ENCODE results near the gene DMP1.

The DMP1 gene

DNA sequence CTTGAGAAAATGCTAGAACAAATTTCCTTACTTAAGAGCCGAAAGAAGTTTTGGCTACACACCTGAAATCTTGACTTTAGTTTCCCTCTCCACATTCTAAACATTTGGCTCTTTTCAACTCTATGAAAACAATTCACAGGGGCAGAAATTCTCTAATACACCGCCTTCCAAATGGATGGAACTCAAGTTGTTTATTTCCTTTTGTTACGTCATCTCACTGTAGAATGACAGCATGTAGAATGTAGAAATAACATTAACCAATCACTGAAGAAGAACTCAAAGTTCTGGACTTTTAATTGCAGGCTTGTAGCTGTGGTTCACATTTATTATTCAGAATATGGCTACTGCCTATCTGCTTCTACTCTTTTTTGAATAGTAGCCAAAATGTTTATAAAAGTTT lies 1.9 kb downstream of the DMP1 start:
- TF ChIP-seq, protein P1, sequence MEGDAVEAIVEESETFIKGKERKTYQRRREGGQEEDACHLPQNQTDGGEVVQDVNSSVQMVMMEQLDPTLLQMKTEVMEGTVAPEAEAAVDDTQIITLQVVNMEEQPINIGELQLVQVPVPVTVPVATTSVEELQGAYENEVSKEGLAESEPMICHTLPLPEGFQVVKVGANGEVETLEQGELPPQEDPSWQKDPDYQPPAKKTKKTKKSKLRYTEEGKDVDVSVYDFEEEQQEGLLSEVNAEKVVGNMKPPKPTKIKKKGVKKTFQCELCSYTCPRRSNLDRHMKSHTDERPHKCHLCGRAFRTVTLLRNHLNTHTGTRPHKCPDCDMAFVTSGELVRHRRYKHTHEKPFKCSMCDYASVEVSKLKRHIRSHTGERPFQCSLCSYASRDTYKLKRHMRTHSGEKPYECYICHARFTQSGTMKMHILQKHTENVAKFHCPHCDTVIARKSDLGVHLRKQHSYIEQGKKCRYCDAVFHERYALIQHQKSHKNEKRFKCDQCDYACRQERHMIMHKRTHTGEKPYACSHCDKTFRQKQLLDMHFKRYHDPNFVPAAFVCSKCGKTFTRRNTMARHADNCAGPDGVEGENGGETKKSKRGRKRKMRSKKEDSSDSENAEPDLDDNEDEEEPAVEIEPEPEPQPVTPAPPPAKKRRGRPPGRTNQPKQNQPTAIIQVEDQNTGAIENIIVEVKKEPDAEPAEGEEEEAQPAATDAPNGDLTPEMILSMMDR (IDR thresholded peaks at IDR 0.05; ENCODE audit: low read depth, low read length) = no peak

DNA sequence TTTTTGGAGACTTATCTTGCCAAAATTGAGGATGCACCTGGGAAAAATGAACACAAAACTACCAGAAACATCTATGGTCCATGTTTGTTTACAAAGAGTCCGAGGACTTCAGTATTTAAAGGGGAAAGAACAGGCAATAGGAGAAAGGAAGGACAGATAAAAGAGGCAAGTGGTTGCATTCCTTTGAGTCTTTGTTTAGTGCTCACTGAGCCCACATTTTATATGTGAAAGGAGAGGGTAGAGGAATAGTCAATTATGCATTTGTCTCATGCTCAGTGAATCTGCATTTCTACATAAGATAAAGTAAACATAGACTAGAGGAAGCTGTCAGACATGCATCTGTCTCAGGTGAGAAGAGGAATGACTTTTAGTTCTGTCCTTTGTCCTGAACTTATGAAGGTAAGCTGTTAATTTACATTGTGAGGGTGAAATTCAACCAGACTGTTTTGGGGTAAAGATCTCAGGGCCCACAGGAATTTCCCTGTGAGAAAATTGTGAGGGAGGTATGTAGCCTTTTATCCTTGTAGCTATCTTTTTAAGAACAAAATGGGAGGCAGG lies 4.5 kb downstream of the DMP1 start:
- TF ChIP-seq, protein P1 (IDR thresholded peaks at IDR 0.05; ENCODE audit: low read depth, low read length) = no peak
- no peak overlapping the region for H3K4me3 ChIP-seq (ENCODE audit: low read depth, low read length)

More for the DNA sequence above, 1.9 kb downstream of the DMP1 start:
- H3K4me3 ChIP-seq (ENCODE audit: low read depth, low read length) = no peak overlapping the region

DNA sequence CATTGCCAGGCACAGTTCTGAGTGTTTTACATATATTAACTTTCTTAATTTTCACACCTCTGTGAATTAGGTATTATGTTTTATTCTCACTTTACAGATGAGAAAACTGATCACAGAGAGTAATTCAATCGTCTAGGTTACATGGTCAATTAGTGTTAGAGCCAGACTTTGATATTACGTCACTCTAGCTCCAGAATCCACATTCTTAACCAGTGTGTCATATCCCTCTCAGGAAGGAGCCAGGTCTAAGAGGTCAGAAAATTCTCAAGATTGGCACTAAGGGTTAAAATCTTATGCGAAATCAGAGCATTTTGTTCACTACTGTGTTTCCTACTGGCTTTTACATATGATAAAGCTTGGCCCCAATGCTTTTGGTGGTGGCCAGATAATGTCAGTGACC lies 7.4 kb downstream of the DMP1 start:
- H3K4me3 ChIP-seq (ENCODE audit: low read depth, low read length) = no peak overlapping the region
- TF ChIP-seq, protein P1 (IDR thresholded peaks at IDR 0.05; ENCODE audit: low read depth, low read length) = no peak

DNA sequence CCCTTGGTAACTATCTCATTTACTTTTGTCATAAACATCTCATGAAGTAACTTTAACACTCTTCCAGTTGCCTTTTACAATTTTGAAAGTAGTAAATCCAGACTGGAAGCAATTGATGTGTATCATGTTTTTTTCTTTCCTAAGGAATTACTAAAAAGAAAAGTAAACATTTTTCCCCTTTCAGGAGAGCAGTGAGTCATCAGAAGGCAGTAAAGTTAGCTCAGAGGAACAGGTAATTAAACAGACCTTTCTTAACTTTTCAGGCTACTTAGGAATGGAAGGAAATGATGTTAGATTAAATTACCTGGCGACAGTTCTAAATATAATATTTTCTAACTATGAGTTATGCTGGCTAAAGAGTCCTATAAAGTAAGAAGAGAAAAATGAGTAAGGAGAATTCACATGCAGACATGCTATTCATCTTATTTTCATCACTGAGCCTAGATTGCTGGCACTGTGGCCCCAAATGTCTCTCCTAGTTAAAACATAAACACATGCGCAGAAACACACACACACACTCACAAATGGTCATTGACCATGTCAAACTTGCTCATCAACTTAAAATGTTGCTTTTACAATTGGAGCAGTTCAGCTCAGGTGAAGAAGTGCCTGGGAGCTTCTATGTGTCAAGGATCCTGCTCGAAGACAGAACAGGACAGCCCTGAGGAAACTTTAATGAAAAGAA lies 9.3 kb downstream of the DMP1 start:
- no peak overlapping the region for H3K4me3 ChIP-seq (ENCODE audit: low read depth, low read length)
- TF ChIP-seq, protein P1 (IDR thresholded peaks at IDR 0.05; ENCODE audit: low read depth, low read length) = no peak

DNA sequence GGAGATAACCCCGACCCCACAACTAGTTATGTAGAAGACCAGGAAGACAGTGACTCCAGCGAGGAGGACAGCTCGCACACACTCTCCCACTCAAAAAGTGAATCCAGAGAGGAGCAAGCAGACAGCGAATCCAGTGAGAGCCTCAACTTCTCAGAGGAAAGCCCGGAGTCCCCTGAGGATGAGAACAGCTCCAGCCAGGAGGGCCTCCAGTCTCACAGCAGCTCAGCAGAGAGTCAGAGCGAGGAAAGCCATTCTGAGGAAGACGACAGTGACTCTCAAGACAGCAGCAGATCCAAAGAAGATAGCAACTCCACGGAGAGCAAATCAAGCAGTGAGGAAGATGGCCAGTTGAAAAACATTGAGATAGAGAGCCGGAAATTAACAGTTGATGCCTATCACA lies 12.8 kb downstream of the DMP1 start:
- TF ChIP-seq, protein P1 (IDR thresholded peaks at IDR 0.05; ENCODE audit: low read depth, low read length) = no peak

DNA sequence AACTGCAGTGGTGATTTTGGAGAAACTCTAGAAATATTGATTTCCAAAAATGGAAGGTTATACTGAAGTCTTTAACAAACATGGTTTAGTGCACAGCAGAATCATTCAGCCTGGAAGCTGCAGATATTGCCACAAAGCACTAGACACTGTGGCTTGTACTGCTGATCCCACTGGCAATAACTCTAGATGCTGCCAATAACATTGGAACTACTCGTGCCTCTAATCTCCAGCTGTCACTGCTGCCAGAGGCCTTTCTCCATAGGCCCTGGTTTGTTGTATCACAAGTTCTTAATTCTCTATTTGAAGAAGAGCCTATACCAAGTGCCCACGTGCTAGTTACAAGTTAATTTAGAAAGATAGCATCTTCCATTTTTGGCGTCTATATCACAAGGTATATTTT lies 19.3 kb downstream of the DMP1 start:
- TF ChIP-seq, protein P1 (IDR thresholded peaks at IDR 0.05; ENCODE audit: low read depth, low read length) = no peak

More for the DNA sequence above, 12.8 kb downstream of the DMP1 start:
- H3K4me3 ChIP-seq (ENCODE audit: low read depth, low read length) = no peak overlapping the region

DNA sequence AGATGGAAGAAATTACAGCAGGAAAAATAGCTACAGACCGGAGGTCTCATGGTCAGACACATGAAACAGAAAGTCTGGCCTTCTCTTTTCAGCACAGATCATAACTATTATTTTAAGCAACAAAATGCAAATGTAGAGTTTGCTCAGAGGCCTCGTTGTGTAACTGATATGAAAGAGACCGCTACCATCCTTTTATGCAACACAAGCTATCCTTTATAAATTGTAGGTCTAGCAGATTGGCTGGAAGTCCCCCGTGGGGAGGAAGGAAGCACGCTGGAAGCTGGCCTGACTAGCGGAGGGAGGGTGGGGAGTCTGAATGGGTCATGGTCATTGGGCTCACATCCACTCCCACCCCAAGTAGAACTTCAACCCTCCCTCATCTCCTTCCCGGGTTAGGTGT lies 27.7 kb downstream of the DMP1 start:
- TF ChIP-seq, protein P1 (IDR thresholded peaks at IDR 0.05; ENCODE audit: low read depth, low read length) = no peak
- no peak overlapping the region for H3K4me3 ChIP-seq (ENCODE audit: low read depth, low read length)

More for the DNA sequence above, 19.3 kb downstream of the DMP1 start:
- H3K4me3 ChIP-seq (ENCODE audit: low read depth, low read length) = no peak overlapping the region
